Osteoblast (primary cell): Measurements from ENCODE around the gene ERP44. TPM values are rescaled to one million over a fixed set of nuclear protein-coding genes. Genes with fewer than 3 reads are reported as not detected.
"Not testable (repeated sequence)": the region's sequence is repeated elsewhere in the genome, so short reads cannot be mapped to it uniquely, and the experiment has no call there.

Source experiments
- DNase-seq: peaks from one replicate; pipeline ENCODE4 v3.0.0; 2011; ENCODE audit warnings: low spot score, mixed read lengths; ENCODE audit not compliant: insufficient read length; ENCODE audit errors: missing footprints
- H2AFZ ChIP-seq: 2 replicates; pipeline ENCODE4 v1.6.0; 2011; ENCODE audit warnings: mild to moderate bottlenecking, low read length
- H3K27ac ChIP-seq: 2 replicates; pipeline ENCODE4 v1.5.1; 2011; ENCODE audit warnings: mild to moderate bottlenecking, low read depth, low read length, moderate library complexity
- H3K27me3 ChIP-seq: 2 replicates; pipeline ENCODE4 v1.6.0; 2012; ENCODE audit warnings: mild to moderate bottlenecking, control low read depth, inconsistent platforms, low read length, moderate library complexity; ENCODE audit not compliant: insufficient read depth
- H3K36me3 ChIP-seq: 2 replicates; pipeline ENCODE4 v1.5.1; 2011; ENCODE audit warnings: mild to moderate bottlenecking, low read length, control low read depth, moderate library complexity; ENCODE audit not compliant: insufficient read depth
- H3K4me1 ChIP-seq: 2 replicates; pipeline ENCODE4 v1.5.1; 2011; ENCODE audit warnings: mild to moderate bottlenecking, low read length, control low read depth, moderate library complexity; ENCODE audit not compliant: insufficient read depth
- H3K4me2 ChIP-seq: 2 replicates; pipeline ENCODE4 v1.6.0; 2011; ENCODE audit warnings: mild to moderate bottlenecking, low read length; ENCODE audit not compliant: insufficient read depth
- H3K4me3 ChIP-seq: fragments of 200-600 bp; sonication (generic); 3 replicates; pipeline ENCODE4 v1.5.1; 2012; ENCODE audit warnings: mild to moderate bottlenecking, low read length, inconsistent platforms; ENCODE audit not compliant: insufficient read depth
- H3K79me2 ChIP-seq: 2 replicates; pipeline ENCODE4 v1.6.0; 2012; ENCODE audit warnings: mild to moderate bottlenecking, low read length, control low read depth, inconsistent platforms; ENCODE audit not compliant: insufficient read depth
- H3K9me3 ChIP-seq: 2 replicates; pipeline ENCODE4 v1.5.1; 2011; ENCODE audit warnings: low read depth, low read length, control low read depth
- H4K20me1 ChIP-seq: 2 replicates; pipeline ENCODE4 v1.6.0; 2012; ENCODE audit warnings: mild to moderate bottlenecking, low read length, control low read depth; ENCODE audit not compliant: insufficient read depth
- total RNA-seq: library from RNA; depleted of rRNA; stranded (reverse); fragments of >200 nt; gene quantifications from 2 replicates; pipeline ENCODE4 v1.2.3, GENCODE V29; 2012
- TF ChIP-seq, protein P1 (sequence below): IDR thresholded peaks from 2 replicates; pipeline ENCODE4 v1.5.1; 2011; ENCODE audit warnings: mild to moderate bottlenecking, low read depth, low read length, moderate library complexity; ENCODE audit errors: extremely low read depth

ERP44 gene
- total RNA-seq, 1 donor, result 13.8 TPM

- Histone ChIP-seq H3K9me3 (no peaks in the 10 kb centered on the region), H3K4me2 (no peak overlapping the region), H2AFZ (no peak overlapping the region), H3K4me1 (peaks cover 12% of the 10 kb centered on the region), H3K4me3 (no peak overlapping the region), H3K79me2 (peaks cover 68% of the 10 kb centered on the region), H3K27ac (no peak overlapping the region), H3K27me3 (no peaks in the 10 kb centered on the region), H3K36me3 (peaks cover under 1% of the 10 kb centered on the region), H4K20me1 (peaks cover 53% of the 10 kb centered on the region)
- TF ChIP-seq, protein P1, sequence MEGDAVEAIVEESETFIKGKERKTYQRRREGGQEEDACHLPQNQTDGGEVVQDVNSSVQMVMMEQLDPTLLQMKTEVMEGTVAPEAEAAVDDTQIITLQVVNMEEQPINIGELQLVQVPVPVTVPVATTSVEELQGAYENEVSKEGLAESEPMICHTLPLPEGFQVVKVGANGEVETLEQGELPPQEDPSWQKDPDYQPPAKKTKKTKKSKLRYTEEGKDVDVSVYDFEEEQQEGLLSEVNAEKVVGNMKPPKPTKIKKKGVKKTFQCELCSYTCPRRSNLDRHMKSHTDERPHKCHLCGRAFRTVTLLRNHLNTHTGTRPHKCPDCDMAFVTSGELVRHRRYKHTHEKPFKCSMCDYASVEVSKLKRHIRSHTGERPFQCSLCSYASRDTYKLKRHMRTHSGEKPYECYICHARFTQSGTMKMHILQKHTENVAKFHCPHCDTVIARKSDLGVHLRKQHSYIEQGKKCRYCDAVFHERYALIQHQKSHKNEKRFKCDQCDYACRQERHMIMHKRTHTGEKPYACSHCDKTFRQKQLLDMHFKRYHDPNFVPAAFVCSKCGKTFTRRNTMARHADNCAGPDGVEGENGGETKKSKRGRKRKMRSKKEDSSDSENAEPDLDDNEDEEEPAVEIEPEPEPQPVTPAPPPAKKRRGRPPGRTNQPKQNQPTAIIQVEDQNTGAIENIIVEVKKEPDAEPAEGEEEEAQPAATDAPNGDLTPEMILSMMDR, result no peak
- DNase-seq, result no peak
Measured at GRCh38 chr9:100096378-100096916, 2.4 kb downstream of the ERP44 start.

DNA sequence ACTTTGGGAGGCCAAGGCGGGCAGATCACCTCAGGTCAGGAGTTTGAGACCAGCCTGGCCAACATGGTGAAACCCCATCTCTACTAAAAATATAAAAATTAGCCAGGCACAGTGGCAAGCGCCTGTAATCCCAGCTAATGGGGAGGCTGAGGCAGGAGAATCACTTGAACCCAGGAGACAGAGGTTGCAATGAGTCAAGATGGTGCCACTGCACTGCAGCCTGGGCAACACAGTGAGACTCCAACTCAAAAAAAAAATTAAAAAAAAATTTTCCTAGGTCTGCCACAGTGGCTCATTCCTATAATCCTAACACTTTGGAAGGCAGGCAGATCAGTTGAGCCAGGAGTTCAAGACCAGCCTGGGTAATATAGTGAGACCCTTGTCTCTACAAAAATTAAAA, 4.4 kb downstream of the ERP44 start:
- not testable (repeated sequence) for H3K27ac ChIP-seq
- H4K20me1 ChIP-seq, result peaks cover 70% of the 10 kb centered on the region

GRCh38 chr9:100092066-100092465, 6.7 kb downstream of the ERP44 start:
- no peak overlapping the region for H2AFZ ChIP-seq
- no peak overlapping the region for H3K4me2 ChIP-seq
- no peak overlapping the region for H3K27ac ChIP-seq
- no peaks in the 10 kb centered on the region for H3K36me3 ChIP-seq
- H3K4me1 ChIP-seq, result peaks cover 3% of the 10 kb centered on the region
- DNase-seq, result no peak
- H3K4me3 ChIP-seq, result no peak overlapping the region
- TF ChIP-seq, protein P1, result no peak
- H3K9me3 ChIP-seq, result no peaks in the 10 kb centered on the region
- H3K79me2 ChIP-seq, result peaks cover 77% of the 10 kb centered on the region
- peaks cover 80% of the 10 kb centered on the region for H4K20me1 ChIP-seq
- no peaks in the 10 kb centered on the region for H3K27me3 ChIP-seq

More for the DNA sequence above, 4.4 kb downstream of the ERP44 start:
- not testable (repeated sequence) for H3K36me3 ChIP-seq, H3K4me3 ChIP-seq, H2AFZ ChIP-seq, H3K4me2 ChIP-seq, H3K9me3 ChIP-seq, H3K27me3 ChIP-seq, H3K4me1 ChIP-seq, DNase-seq
- peaks cover 74% of the 10 kb centered on the region for H3K79me2 ChIP-seq

DNA sequence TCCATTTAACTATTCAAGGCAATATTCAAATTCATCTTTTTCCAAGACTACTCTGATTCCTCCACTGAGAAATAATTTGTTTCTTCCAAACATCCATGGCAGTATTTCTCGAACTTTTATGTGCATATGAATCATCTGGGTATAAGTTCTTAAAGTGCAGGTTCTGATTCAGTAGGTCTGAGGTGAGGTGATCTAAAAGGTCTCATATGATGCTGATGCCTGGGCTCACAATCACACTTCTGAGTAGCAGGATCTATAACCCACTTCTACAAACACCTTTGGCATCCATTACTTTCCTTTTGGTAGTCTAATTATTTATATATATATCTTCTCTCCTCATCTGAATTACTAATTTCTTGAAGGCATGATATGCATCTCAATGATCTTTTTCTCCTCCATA, 7.2 kb downstream of the ERP44 start:
- no peaks in the 10 kb centered on the region for H3K36me3 ChIP-seq
- no peak overlapping the region for H3K27ac ChIP-seq
- H3K27me3 ChIP-seq, result no peaks in the 10 kb centered on the region
- no peak for DNase-seq
- peaks cover 73% of the 10 kb centered on the region for H3K79me2 ChIP-seq
- H3K4me2 ChIP-seq, result no peak overlapping the region
- no peaks in the 10 kb centered on the region for H3K9me3 ChIP-seq
- peaks cover 80% of the 10 kb centered on the region for H4K20me1 ChIP-seq
- no peak overlapping the region for H2AFZ ChIP-seq
- no peak overlapping the region for H3K4me3 ChIP-seq
- TF ChIP-seq, protein P1, result no peak
- peaks cover 3% of the 10 kb centered on the region for H3K4me1 ChIP-seq
